A549 (cell line): Measurements from ENCODE around the gene ARHGAP10. TPM values are rescaled to one million over a fixed set of nuclear protein-coding genes. Genes with fewer than 3 reads are reported as not detected.

ENCODE experiments used
- ATAC-seq, 2 experiments: fragments of 200-7000 bp in 1 of 2; fragments of >200 bp in 1 of 2; cut with Nextera tagmentation in 1 of 2; cut with Tn5 transposase in 1 of 2; 3 replicates each; pipeline versions ENCODE4 v1.8.0 to v1.9.1; 2018 to 2020; ENCODE audit warnings: mild to moderate bottlenecking in 1 of 2, moderate library complexity in 1 of 2
- CTCF ChIA-PET: fragments of 300-600 bp; sonication (Branson Sonifier 250); formaldehyde crosslinking; extraction: SDS; loops from one replicate; lab custom pipeline; 2021; ENCODE audit warnings: antibody characterized with exemption, inconsistent platforms; lab: Yijun Ruan, JAX
- POLR2A ChIA-PET: fragments of 350-600 bp; formaldehyde crosslinking; extraction: SDS; loops from one replicate; lab custom pipeline; 2021; ENCODE audit warnings: antibody characterized with exemption, inconsistent platforms; lab: Yijun Ruan, JAX
- DNase-seq, 2 experiments: peaks; one replicate each; pipeline versions ENCODE4 v3.0.0 to v3.0.0-alpha.2; 2011 to 2016; ENCODE audit warnings: low read depth in 1 of 2, low spot score in 1 of 2
- FAIRE-seq: peaks from 2 replicates; lab custom pipeline; 2011; peaks lifted over from hg19 to GRCh38; lab: Jason Lieb, UNC
- H3K27ac ChIP-seq, 2 experiments: fragments of >200 bp; sonication (Bioruptor Twin); formaldehyde crosslinking; 3 replicates each; pipeline ENCODE4 v1.5.1; 2016 to 2017
- H3K4me1 ChIP-seq: fragments of >200 bp; sonication (Bioruptor Twin); formaldehyde crosslinking; 3 replicates; pipeline ENCODE4 v1.6.1; 2016
- H3K4me2 ChIP-seq: fragments of >200 bp; sonication (Bioruptor Twin); formaldehyde crosslinking; 3 replicates; pipeline ENCODE4 v1.6.1; 2016
- H3K4me3 ChIP-seq: fragments of >200 bp; sonication (Bioruptor Twin); formaldehyde crosslinking; 3 replicates; pipeline ENCODE4 v1.5.1; 2016
- H3K9me3 ChIP-seq: fragments of >200 bp; sonication (Bioruptor Twin); formaldehyde crosslinking; 3 replicates; pipeline ENCODE4 v1.6.1; 2016
- CBX8 ChIP-seq: fragments of 200-600 bp; sonication (generic); IDR thresholded peaks from 2 replicates; pipeline ENCODE4 v1.6.1; 2016
- CEBPB ChIP-seq, 2 experiments: fragments of >200 bp in 1 of 2; sonication (Bioruptor Twin) in 1 of 2; formaldehyde crosslinking in 1 of 2; IDR thresholded peaks; 2 replicates each; pipeline ENCODE4 v1.6.1; 2012 to 2016
- CHD2 ChIP-seq: fragments of 150-350 bp; IDR thresholded peaks from 2 replicates; pipeline ENCODE4 v1.6.1; 2014; ENCODE audit warnings: low read length; ENCODE audit not compliant: partially characterized antibody
- CHD4 ChIP-seq: fragments of 200-600 bp; sonication (generic); IDR thresholded peaks from 2 replicates; pipeline ENCODE4 v1.6.1; 2016; ENCODE audit warnings: antibody characterized with exemption, mild to moderate bottlenecking, borderline replicate concordance
- EHF ChIP-seq: fragments of 250-450 bp; sonication (Bioruptor Pico); IDR thresholded peaks from 2 replicates; pipeline ENCODE4 v1.5.0; 2020; ENCODE audit warnings: mild to moderate bottlenecking
- EHMT2 ChIP-seq: fragments of 200-600 bp; sonication (generic); IDR thresholded peaks from 2 replicates; pipeline ENCODE4 v1.6.1; 2016; ENCODE audit warnings: antibody characterized with exemption, low read depth, mild to moderate bottlenecking, moderate library complexity
- FOSL2 ChIP-seq, 2 experiments: fragments of 450-650 bp in 1 of 2; fragments of >200 bp in 1 of 2; sonication (Bioruptor Twin) in 1 of 2; formaldehyde crosslinking; IDR thresholded peaks; 2 replicates each; pipeline versions ENCODE4 v1.5.0 to v1.6.1; 2016 to 2020; ENCODE audit warnings: mild to moderate bottlenecking in 1 of 2, moderate library complexity in 1 of 2
- FOXS1 ChIP-seq: fragments of 250-450 bp; sonication (Bioruptor Pico); IDR thresholded peaks from 2 replicates; pipeline ENCODE4 v1.5.0; 2020; ENCODE audit warnings: mild to moderate bottlenecking, moderate library complexity
- HOXA7 ChIP-seq: fragments of 250-450 bp; sonication (Bioruptor Pico); IDR thresholded peaks from 2 replicates; pipeline ENCODE4 v1.5.0; 2020; ENCODE audit warnings: mild to moderate bottlenecking, moderate library complexity
- JUN ChIP-seq, 2 experiments: fragments of >200 bp; sonication (Bioruptor Twin); formaldehyde crosslinking; IDR thresholded peaks; 2 replicates in 1 of 2; 3 replicates in 1 of 2; pipeline ENCODE4 v1.6.1; 2016 to 2017
- JUNB ChIP-seq: fragments of >200 bp; sonication (Bioruptor Twin); formaldehyde crosslinking; IDR thresholded peaks from 2 replicates; pipeline ENCODE4 v1.6.1; 2016
- KDM5A ChIP-seq: fragments of 200-600 bp; sonication (generic); IDR thresholded peaks from 2 replicates; pipeline ENCODE4 v1.6.1; 2016; ENCODE audit warnings: antibody characterized with exemption, mild to moderate bottlenecking
- MAFK ChIP-seq: fragments of 450-650 bp; IDR thresholded peaks from 2 replicates; pipeline ENCODE4 v1.6.1; 2014; ENCODE audit not compliant: partially characterized antibody
- MAZ ChIP-seq: fragments of 150-350 bp; IDR thresholded peaks from 2 replicates; pipeline ENCODE4 v1.6.1; 2014; ENCODE audit warnings: antibody characterized with exemption, low read depth, low read length, borderline replicate concordance
- MYC ChIP-seq: IDR thresholded peaks from 2 replicates; pipeline ENCODE4 v1.6.1; 2012; ENCODE audit warnings: mild to moderate bottlenecking, inconsistent platforms, low read length, improper control_type of control experiment, borderline replicate concordance
- NPAS2 ChIP-seq: fragments of 250-450 bp; sonication (Bioruptor Pico); IDR thresholded peaks from 2 replicates; pipeline ENCODE4 v1.8.0; 2022; ENCODE audit warnings: mild to moderate bottlenecking, moderate library complexity, borderline replicate concordance
- RAD21 ChIP-seq, 2 experiments: fragments of >200 bp in 1 of 2; sonication (Bioruptor Twin) in 1 of 2; formaldehyde crosslinking in 1 of 2; IDR thresholded peaks in 1 of 2; conservative IDR thresholded peaks in 1 of 2; 2 replicates in 1 of 2; 3 replicates in 1 of 2; pipeline ENCODE4 v1.6.1; 2012 to 2018; ENCODE audit warnings: inconsistent platforms in 1 of 2
- ZC3H11A ChIP-seq: fragments of 450-650 bp; IDR thresholded peaks from 2 replicates; pipeline ENCODE4 v1.6.1; 2014; ENCODE audit warnings: antibody characterized with exemption, mild to moderate bottlenecking
- ZNF302 ChIP-seq: fragments of 250-450 bp; sonication (Bioruptor Pico); IDR thresholded peaks from 2 replicates; pipeline ENCODE4 v1.9.0; 2021; ENCODE audit warnings: inconsistent platforms, mild to moderate bottlenecking, moderate library complexity
- WGBS: methylation state at CpG from one replicate; pipeline ENCODE4 v1.1.6; 2017; ENCODE audit errors: missing lambda C conversion rate; 5-methylcytosine and 5-hydroxymethylcytosine counted together
- polyA plus RNA-seq, 4 experiments: library from polyadenylated mRNA; depleted of rRNA in 3 of 4; stranded (reverse); fragments of >200 nt; fragmentation: RNase III in 1 of 4; extraction: RNeasy Plus Mini Kit Qiagen cat#74134 plus additional on column Dnase treatment in 1 of 4; gene quantifications; 2 replicates in 3 of 4; 3 replicates in 1 of 4; pipeline ENCODE4 v1.2.3, GENCODE V29; 2011 to 2017
- TF ChIP-seq, protein P1 (sequence below): IDR thresholded peaks from 2 replicates; pipeline ENCODE4 v1.6.1; 2012
- TF ChIP-seq, protein P2 (sequence below): IDR thresholded peaks from 2 replicates; pipeline ENCODE4 v1.6.1; 2012; ENCODE audit warnings: low read depth, borderline replicate concordance
- TF ChIP-seq, protein P3 (sequence below): fragments of >200 bp; sonication (Bioruptor Twin); formaldehyde crosslinking; IDR thresholded peaks from 3 replicates; pipeline ENCODE4 v1.5.1; 2016
- TF ChIP-seq, protein P4 (sequence below): fragments of 200-600 bp; sonication (generic); IDR thresholded peaks from 2 replicates; pipeline ENCODE4 v1.6.1; 2016; ENCODE audit warnings: antibody characterized with exemption, mild to moderate bottlenecking, moderate library complexity
- TF ChIP-seq, protein P5 (sequence below): fragments of 150-350 bp; IDR thresholded peaks from 2 replicates; pipeline ENCODE4 v1.6.1; 2014; ENCODE audit warnings: low read depth, mild to moderate bottlenecking, low read length

The ARHGAP10 gene
- polyA plus RNA-seq, 2 of the 4 experiments (the other 2 are of a cell fraction): 7.0 to 7.2 TPM

DNA sequence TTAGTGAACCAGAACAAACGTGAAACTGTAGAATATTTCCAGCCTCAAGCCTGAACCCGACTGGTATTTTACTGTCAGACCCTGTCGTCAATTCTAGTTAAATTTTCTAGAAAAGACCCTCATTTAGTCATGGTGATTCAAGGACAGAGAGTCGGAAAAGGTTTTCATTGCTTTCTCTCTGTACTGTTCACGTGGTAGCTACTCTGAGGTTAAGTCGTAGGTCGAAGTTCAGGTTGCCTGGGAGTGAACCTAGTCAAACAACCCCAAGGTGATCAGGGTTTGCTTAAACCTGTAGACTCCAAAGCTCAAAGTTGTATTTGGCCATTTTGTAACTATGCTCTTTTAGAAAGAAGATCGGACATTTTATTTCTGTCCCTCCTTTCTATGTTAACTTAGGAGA is 283.6 kb downstream of the ARHGAP10 start:
- CTCF ChIA-PET: no interaction called here
- Histone ChIP-seq H3K4me3 (no peak overlapping the region), H3K27ac (no peak overlapping the region), H3K4me2 (no peak overlapping the region), H3K9me3 (no peaks in the 10 kb centered on the region), H3K4me1 (0 out of 3 replicates have a peak, but pooled peaks cover 3% of the 10 kb centered on the region)
- WGBS: 95% methylated on average over 8 of the region's 8 CpGs
- TF ChIP-seq MAZ (no peak), FOXS1 (CRISPR knock-in tag) (no peak), EHMT2 (no peak)
- TF ChIP-seq, protein P1, sequence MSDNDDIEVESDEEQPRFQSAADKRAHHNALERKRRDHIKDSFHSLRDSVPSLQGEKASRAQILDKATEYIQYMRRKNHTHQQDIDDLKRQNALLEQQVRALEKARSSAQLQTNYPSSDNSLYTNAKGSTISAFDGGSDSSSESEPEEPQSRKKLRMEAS: no peak
- TF ChIP-seq, protein P2, sequence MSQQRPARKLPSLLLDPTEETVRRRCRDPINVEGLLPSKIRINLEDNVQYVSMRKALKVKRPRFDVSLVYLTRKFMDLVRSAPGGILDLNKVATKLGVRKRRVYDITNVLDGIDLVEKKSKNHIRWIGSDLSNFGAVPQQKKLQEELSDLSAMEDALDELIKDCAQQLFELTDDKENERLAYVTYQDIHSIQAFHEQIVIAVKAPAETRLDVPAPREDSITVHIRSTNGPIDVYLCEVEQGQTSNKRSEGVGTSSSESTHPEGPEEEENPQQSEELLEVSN: no peak
- DNase-seq: no peak
- ATAC-seq: no peak
- POLR2A ChIA-PET: no interaction called here
- FAIRE-seq: no peak

DNA sequence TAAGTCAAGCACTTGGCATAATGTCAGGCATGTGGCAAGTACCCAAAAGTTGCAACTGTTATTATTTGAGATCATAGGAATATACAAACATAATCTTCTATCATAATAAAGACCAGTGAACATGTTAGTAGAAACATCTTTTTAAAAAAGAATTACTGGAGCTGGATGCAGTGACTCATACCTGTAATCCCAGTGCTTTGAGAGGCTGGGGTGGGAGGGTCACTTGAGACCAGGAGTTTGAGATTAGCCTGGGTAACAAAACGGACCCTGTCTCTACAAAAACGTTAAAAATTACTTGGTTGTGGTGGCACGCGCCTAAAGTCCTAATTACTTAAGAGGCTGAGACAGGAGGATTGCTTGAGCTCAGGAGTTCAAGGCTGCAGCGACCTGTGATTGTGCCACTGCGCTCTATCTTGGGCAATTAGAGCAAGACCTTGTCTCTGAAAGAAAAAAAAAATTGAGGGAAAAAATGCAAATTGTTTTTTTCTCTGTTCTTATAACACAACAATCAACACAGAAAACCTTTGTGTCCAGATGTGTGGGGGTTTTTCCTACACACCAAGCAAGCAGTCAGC is 284.3 kb downstream of the ARHGAP10 start:
- H3K27ac ChIP-seq: no peak overlapping the region
- 73% methylated on average over 6 of the region's 6 CpGs for WGBS
- H3K4me2 ChIP-seq: no peak overlapping the region
- POLR2A ChIA-PET: no interaction called here
- FAIRE-seq: no peak
- CTCF ChIA-PET: no interaction called here
- ATAC-seq: no peak
- H3K4me3 ChIP-seq: no peak overlapping the region
- TF ChIP-seq HOXA7 (CRISPR knock-in tag) (no peak), MAFK (no peak), RAD21 (conservative IDR thresholded peaks at IDR 0.05 in 1 of 2, IDR thresholded peaks at IDR 0.05 in 1 of 2) (no peak), FOSL2 (IDR thresholded peaks at IDR 0.05) (no peak), FOSL2 (CRISPR knock-in tag; IDR thresholded peaks at IDR 0.05) (no peak), CHD2 (no peak), ZC3H11A (no peak), MYC (no peak), EHMT2 (no peak), ZNF302 (CRISPR knock-in tag) (no peak), JUN (IDR thresholded peaks at IDR 0.05) (no peak), CHD4 (no peak), JUNB (no peak), NPAS2 (no peak), CEBPB (IDR thresholded peaks at IDR 0.05) (no peak), KDM5A (no peak), CBX8 (no peak), EHF (CRISPR knock-in tag) (no peak)
- TF ChIP-seq, protein P3, sequence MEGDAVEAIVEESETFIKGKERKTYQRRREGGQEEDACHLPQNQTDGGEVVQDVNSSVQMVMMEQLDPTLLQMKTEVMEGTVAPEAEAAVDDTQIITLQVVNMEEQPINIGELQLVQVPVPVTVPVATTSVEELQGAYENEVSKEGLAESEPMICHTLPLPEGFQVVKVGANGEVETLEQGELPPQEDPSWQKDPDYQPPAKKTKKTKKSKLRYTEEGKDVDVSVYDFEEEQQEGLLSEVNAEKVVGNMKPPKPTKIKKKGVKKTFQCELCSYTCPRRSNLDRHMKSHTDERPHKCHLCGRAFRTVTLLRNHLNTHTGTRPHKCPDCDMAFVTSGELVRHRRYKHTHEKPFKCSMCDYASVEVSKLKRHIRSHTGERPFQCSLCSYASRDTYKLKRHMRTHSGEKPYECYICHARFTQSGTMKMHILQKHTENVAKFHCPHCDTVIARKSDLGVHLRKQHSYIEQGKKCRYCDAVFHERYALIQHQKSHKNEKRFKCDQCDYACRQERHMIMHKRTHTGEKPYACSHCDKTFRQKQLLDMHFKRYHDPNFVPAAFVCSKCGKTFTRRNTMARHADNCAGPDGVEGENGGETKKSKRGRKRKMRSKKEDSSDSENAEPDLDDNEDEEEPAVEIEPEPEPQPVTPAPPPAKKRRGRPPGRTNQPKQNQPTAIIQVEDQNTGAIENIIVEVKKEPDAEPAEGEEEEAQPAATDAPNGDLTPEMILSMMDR: no peak
- TF ChIP-seq, protein P4, sequence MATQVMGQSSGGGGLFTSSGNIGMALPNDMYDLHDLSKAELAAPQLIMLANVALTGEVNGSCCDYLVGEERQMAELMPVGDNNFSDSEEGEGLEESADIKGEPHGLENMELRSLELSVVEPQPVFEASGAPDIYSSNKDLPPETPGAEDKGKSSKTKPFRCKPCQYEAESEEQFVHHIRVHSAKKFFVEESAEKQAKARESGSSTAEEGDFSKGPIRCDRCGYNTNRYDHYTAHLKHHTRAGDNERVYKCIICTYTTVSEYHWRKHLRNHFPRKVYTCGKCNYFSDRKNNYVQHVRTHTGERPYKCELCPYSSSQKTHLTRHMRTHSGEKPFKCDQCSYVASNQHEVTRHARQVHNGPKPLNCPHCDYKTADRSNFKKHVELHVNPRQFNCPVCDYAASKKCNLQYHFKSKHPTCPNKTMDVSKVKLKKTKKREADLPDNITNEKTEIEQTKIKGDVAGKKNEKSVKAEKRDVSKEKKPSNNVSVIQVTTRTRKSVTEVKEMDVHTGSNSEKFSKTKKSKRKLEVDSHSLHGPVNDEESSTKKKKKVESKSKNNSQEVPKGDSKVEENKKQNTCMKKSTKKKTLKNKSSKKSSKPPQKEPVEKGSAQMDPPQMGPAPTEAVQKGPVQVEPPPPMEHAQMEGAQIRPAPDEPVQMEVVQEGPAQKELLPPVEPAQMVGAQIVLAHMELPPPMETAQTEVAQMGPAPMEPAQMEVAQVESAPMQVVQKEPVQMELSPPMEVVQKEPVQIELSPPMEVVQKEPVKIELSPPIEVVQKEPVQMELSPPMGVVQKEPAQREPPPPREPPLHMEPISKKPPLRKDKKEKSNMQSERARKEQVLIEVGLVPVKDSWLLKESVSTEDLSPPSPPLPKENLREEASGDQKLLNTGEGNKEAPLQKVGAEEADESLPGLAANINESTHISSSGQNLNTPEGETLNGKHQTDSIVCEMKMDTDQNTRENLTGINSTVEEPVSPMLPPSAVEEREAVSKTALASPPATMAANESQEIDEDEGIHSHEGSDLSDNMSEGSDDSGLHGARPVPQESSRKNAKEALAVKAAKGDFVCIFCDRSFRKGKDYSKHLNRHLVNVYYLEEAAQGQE: no peak
- TF ChIP-seq, protein P5, sequence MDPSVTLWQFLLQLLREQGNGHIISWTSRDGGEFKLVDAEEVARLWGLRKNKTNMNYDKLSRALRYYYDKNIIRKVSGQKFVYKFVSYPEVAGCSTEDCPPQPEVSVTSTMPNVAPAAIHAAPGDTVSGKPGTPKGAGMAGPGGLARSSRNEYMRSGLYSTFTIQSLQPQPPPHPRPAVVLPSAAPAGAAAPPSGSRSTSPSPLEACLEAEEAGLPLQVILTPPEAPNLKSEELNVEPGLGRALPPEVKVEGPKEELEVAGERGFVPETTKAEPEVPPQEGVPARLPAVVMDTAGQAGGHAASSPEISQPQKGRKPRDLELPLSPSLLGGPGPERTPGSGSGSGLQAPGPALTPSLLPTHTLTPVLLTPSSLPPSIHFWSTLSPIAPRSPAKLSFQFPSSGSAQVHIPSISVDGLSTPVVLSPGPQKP: no peak
- no peaks in the 10 kb centered on the region for H3K9me3 ChIP-seq
- 0 out of 3 replicates have a peak, but pooled peaks cover 3% of the 10 kb centered on the region for H3K4me1 ChIP-seq
- no peak for DNase-seq
